H9 (cell line): ENCODE measurements around the gene CETN3. TPM values are rescaled to one million over a fixed set of nuclear protein-coding genes. Genes with fewer than 3 reads are reported as not detected.
A peak's percentile ranks its signal among the peaks of the same experiment; 100 is the strongest.

Experiments
- DNase-seq: peaks from one replicate; pipeline ENCODE4 v3.0.0-alpha.2; 2017
- H2AFZ ChIP-seq: one replicate; pipeline ENCODE4 v1.6.1; 2013; ENCODE audit warnings: mild to moderate bottlenecking, low read length, control low read depth, moderate library complexity
- H2AK5ac ChIP-seq: 2 replicates; pipeline ENCODE4 v1.6.1; 2013; ENCODE audit warnings: low read length, control low read depth, mixed read lengths; ENCODE audit not compliant: insufficient read length
- H2BK120ac ChIP-seq: one replicate; pipeline ENCODE4 v1.6.1; 2013; ENCODE audit warnings: low read depth, mild to moderate bottlenecking, low read length, control low read depth, inconsistent platforms; ENCODE audit not compliant: poor library complexity, severe bottlenecking
- H2BK12ac ChIP-seq: 2 replicates; pipeline ENCODE4 v1.6.1; 2013; ENCODE audit warnings: low read length, control low read depth, mixed read lengths, low read depth; ENCODE audit not compliant: insufficient read length
- H2BK15ac ChIP-seq: 2 replicates; pipeline ENCODE4 v1.6.1; 2013; ENCODE audit warnings: low read depth, low read length, control low read depth
- H2BK20ac ChIP-seq: one replicate; pipeline ENCODE4 v1.6.1; 2013; ENCODE audit warnings: low read depth, mild to moderate bottlenecking, low read length, control low read depth, inconsistent platforms; ENCODE audit not compliant: poor library complexity, severe bottlenecking
- H2BK5ac ChIP-seq: 2 replicates; pipeline ENCODE4 v1.6.1; 2013; ENCODE audit warnings: low read length, control low read depth, mixed read lengths; ENCODE audit not compliant: insufficient read length
- H3K14ac ChIP-seq: 2 replicates; pipeline ENCODE4 v1.6.1; 2013; ENCODE audit warnings: low read length, control low read depth; ENCODE audit not compliant: insufficient read depth
- H3K18ac ChIP-seq: 2 replicates; pipeline ENCODE4 v1.6.1; 2013; ENCODE audit warnings: low read depth, mild to moderate bottlenecking, mixed read lengths, low read length, control low read depth; ENCODE audit not compliant: insufficient read length
- H3K23ac ChIP-seq: 2 replicates; pipeline ENCODE4 v1.6.1; 2013; ENCODE audit warnings: low read length, control low read depth, mixed read lengths, low read depth; ENCODE audit not compliant: insufficient read length
- H3K23me2 ChIP-seq: 2 replicates; pipeline ENCODE4 v1.6.1; 2013; ENCODE audit warnings: low read depth, mild to moderate bottlenecking, mixed read lengths, low read length, control low read depth; ENCODE audit not compliant: insufficient read length, poor library complexity, severe bottlenecking
- H3K27ac ChIP-seq: 2 replicates; pipeline ENCODE4 v1.5.1; 2013; ENCODE audit warnings: low read length, control low read depth, mixed read lengths, low read depth; ENCODE audit not compliant: insufficient read length
- H3K27me3 ChIP-seq: 2 replicates; pipeline ENCODE4 v1.6.1; 2013; ENCODE audit warnings: low read length, control low read depth, inconsistent platforms; ENCODE audit not compliant: insufficient read depth
- H3K4ac ChIP-seq: 2 replicates; pipeline ENCODE4 v1.6.1; 2013; ENCODE audit warnings: low read depth, mild to moderate bottlenecking, control low read depth, inconsistent platforms, low read length, moderate library complexity
- H3K4me1 ChIP-seq: 2 replicates; pipeline ENCODE4 v1.6.1; 2013; ENCODE audit warnings: low read length, control low read depth, inconsistent platforms; ENCODE audit not compliant: insufficient read depth
- H3K4me2 ChIP-seq: 2 replicates; pipeline ENCODE4 v1.6.1; 2013; ENCODE audit warnings: low read length, control low read depth, mixed read lengths; ENCODE audit not compliant: insufficient read length, insufficient read depth
- H3K56ac ChIP-seq: 2 replicates; pipeline ENCODE4 v1.6.1; 2013; ENCODE audit warnings: low read depth, mild to moderate bottlenecking, mixed read lengths, low read length, control low read depth; ENCODE audit not compliant: insufficient read length
- H3K79me1 ChIP-seq: 2 replicates; pipeline ENCODE4 v1.6.1; 2013; ENCODE audit warnings: low read depth, mild to moderate bottlenecking, moderate library complexity, low read length, control low read depth, inconsistent platforms; ENCODE audit not compliant: insufficient read depth, poor library complexity, severe bottlenecking
- H3K79me2 ChIP-seq: 2 replicates; pipeline ENCODE4 v1.6.1; 2013; ENCODE audit warnings: low read length, control low read depth, inconsistent platforms; ENCODE audit not compliant: insufficient read depth
- H3K9ac ChIP-seq: 2 replicates; pipeline ENCODE4 v1.6.1; 2013; ENCODE audit warnings: low read length, control low read depth, mixed read lengths; ENCODE audit not compliant: insufficient read length; ENCODE audit errors: extremely low read depth
- H3K9me3 ChIP-seq: one replicate; pipeline ENCODE4 v1.6.1; 2013; ENCODE audit warnings: low read depth, low read length, inconsistent platforms; ENCODE audit not compliant: control insufficient read depth
- H3T11ph ChIP-seq: one replicate; pipeline ENCODE4 v1.6.1; 2013; ENCODE audit warnings: mild to moderate bottlenecking, low read length, control low read depth, inconsistent platforms
- H4K20me1 ChIP-seq: one replicate; pipeline ENCODE4 v1.6.1; 2013; ENCODE audit not compliant: control insufficient read depth, insufficient read length, insufficient read depth
- H4K5ac ChIP-seq: 2 replicates; pipeline ENCODE4 v1.6.1; 2013; ENCODE audit warnings: low read depth, mild to moderate bottlenecking, mixed read lengths, low read length, control low read depth; ENCODE audit not compliant: insufficient read length
- H4K8ac ChIP-seq: replicated peaks from 2 replicates; pipeline ENCODE4 v1.6.1; 2013; ENCODE audit warnings: low read length, control low read depth, mixed read lengths, low read depth; ENCODE audit not compliant: insufficient read length
- H4K91ac ChIP-seq: 2 replicates; pipeline ENCODE4 v1.6.1; 2013; ENCODE audit warnings: low read depth, mild to moderate bottlenecking, moderate library complexity, mixed read lengths, low read length, control low read depth; ENCODE audit not compliant: insufficient read length
- H3K27ac Mint-ChIP-seq, 3 experiments: 2 replicates in 2 of 3; 3 replicates in 1 of 3; pipeline ENCODE4 v1.8.0; 2020 to 2021; ENCODE audit warnings: mixed read lengths in 3 of 3, mild to moderate bottlenecking in 1 of 3, moderate library complexity in 1 of 3
- H3K27me3 Mint-ChIP-seq: 2 replicates; pipeline ENCODE4 v1.8.0; 2021; ENCODE audit warnings: low read depth, mild to moderate bottlenecking, moderate library complexity, mixed read lengths
- H3K36me3 Mint-ChIP-seq, 3 experiments: 2 replicates in 2 of 3; 3 replicates in 1 of 3; pipeline ENCODE4 v1.8.0; 2020 to 2021; ENCODE audit warnings: low read depth in 3 of 3, mixed read lengths in 3 of 3; ENCODE audit not compliant: insufficient read depth in 1 of 3
- H3K4me1 Mint-ChIP-seq, 2 experiments: 2 replicates each; pipeline ENCODE4 v1.8.0; 2020; ENCODE audit warnings: mixed read lengths in 2 of 2
- H3K4me3 Mint-ChIP-seq, 2 experiments: 2 replicates in 1 of 2; 3 replicates in 1 of 2; pipeline ENCODE4 v1.8.0; 2020 to 2021; ENCODE audit warnings: mild to moderate bottlenecking in 2 of 2, mixed read lengths in 2 of 2, moderate library complexity in 1 of 2
- H3K9me3 Mint-ChIP-seq, 2 experiments: 2 replicates in 1 of 2; 3 replicates in 1 of 2; pipeline ENCODE4 v1.8.0; 2020; ENCODE audit warnings: mild to moderate bottlenecking in 2 of 2, mixed read lengths in 2 of 2, moderate library complexity in 1 of 2
- WGBS: extraction: QIAGEN DNeasy Blood & Tissue Kit; methylation state at CpG from one replicate; pipeline ENCODE4 v1.1.7; 2013; ENCODE audit warnings: missing lambda C conversion rate, low lambda C conversion rate, mixed read lengths; ENCODE audit not compliant: insufficient read length; ENCODE audit errors: extremely low coverage; 5-methylcytosine and 5-hydroxymethylcytosine counted together
- total RNA-seq: library from RNA; stranded (reverse); gene quantifications from 2 replicates; pipeline ENCODE4 v1.2.1, GENCODE V29; 2021
- TF ChIP-seq, protein P1 (sequence below): fragments of 200-600 bp; sonication (generic); conservative IDR thresholded peaks from 3 replicates; pipeline ENCODE4 v1.8.0; 2021; ENCODE audit warnings: antibody characterized with exemption, mild to moderate bottlenecking

Gene CETN3
- total RNA-seq, 1 experiment from 2014 or later = 36.3 TPM

DNA sequence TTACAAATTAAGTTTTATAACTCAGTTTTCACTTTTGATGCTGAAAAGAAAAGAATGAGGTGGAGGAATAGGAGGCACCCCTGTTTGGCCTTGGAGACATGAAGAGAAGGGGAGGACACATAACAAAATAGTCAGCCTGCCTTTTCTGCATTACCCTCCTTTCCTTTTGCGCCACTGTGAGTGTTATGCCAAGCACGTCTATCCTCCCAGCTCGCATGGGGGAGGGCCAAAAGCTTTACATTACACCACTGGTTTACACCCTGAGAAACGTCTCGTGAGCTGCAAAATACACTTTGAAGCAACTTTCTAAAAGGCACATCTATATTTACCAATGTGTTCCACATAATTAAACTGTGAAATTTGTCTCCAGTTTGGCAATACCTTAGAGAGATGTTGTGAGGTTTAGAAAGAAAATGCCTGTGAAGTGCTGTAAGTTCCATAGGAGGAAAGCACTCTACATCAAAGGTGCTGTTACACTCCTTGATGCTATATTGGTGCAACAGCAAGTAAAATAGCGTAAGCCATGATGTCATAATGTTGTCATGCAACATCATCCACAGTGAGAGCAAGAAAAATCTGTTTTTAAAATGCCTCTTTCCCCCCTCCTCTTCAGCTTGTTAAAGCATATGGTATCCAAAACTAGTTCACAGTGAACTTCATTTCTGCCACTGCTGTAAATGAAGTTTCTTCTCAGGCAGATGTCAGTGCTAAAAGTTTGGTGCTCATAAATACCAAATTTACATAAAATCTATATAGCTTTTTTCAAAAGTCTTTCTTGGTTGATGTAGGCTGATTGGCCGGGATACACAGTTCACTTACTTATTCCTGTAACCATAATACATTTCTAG, 50.3 kb downstream of the CETN3 start:
- Histone ChIP-seq H3K27me3 (no peaks in the 10 kb centered on the region), H3K27ac (no peak overlapping the region), H3K4me2 (no peak overlapping the region), H2AK5ac (no peak overlapping the region), H2BK12ac (no peak overlapping the region), H3K56ac (no peak overlapping the region), H4K20me1 (no peaks in the 10 kb centered on the region), H3T11ph (no peak overlapping the region), H3K79me1 (no peaks in the 10 kb centered on the region), H4K91ac (no peak overlapping the region), H2BK15ac (no peak overlapping the region), H3K9ac (no peak overlapping the region), H4K5ac (no peak overlapping the region), H2BK120ac (no peak overlapping the region), H3K18ac (no peak overlapping the region), H3K23me2 (no peaks in the 10 kb centered on the region), H4K8ac (no peak overlapping the region), H3K4me1 (peaks cover 4% of the 10 kb centered on the region; the same call in 1 of the 2 replicates), H3K79me2 (no peaks in the 10 kb centered on the region), H3K4ac (no peak overlapping the region), H2AFZ (peak overlapping the region; percentile 22), H3K14ac (no peak overlapping the region), H3K9me3 (no peaks in the 10 kb centered on the region), H2BK5ac (no peak overlapping the region), H2BK20ac (no peak overlapping the region), H3K23ac (no peak overlapping the region)
- Mint-ChIP-seq H3K4me1 (peaks cover 7% of the 10 kb centered on the region in 2 experiments), H3K36me3 (peaks cover 0 to 12% (median 0%) of the 10 kb centered on the region in 3 experiments; a peak in 1 of 7 replicates), H3K4me3 (no peak overlapping the region), H3K9me3 (peaks cover under 1 to 2% of the 10 kb centered on the region in 2 experiments; a peak in 2 of 5 replicates), H3K27me3 (no peaks in the 10 kb centered on the region), H3K27ac (no peak overlapping the region; a peak in 1 of 7 replicates)
- TF ChIP-seq, protein P1, sequence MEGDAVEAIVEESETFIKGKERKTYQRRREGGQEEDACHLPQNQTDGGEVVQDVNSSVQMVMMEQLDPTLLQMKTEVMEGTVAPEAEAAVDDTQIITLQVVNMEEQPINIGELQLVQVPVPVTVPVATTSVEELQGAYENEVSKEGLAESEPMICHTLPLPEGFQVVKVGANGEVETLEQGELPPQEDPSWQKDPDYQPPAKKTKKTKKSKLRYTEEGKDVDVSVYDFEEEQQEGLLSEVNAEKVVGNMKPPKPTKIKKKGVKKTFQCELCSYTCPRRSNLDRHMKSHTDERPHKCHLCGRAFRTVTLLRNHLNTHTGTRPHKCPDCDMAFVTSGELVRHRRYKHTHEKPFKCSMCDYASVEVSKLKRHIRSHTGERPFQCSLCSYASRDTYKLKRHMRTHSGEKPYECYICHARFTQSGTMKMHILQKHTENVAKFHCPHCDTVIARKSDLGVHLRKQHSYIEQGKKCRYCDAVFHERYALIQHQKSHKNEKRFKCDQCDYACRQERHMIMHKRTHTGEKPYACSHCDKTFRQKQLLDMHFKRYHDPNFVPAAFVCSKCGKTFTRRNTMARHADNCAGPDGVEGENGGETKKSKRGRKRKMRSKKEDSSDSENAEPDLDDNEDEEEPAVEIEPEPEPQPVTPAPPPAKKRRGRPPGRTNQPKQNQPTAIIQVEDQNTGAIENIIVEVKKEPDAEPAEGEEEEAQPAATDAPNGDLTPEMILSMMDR = no peak
- WGBS = no CpG with 5 or more reads among the region's 7 CpGs
- DNase-seq = no peak
